CD4-positive, alpha-beta T cell (primary cell): ENCODE data around the gene PSMB3. TPM values are rescaled to one million over a fixed set of nuclear protein-coding genes. Genes with fewer than 3 reads are reported as not detected.
"Not testable (repeated sequence)": the region's sequence is repeated elsewhere in the genome, so short reads cannot be mapped to it uniquely, and the experiment has no call there.

Experiments
- ATAC-seq: fragments of 200-7000 bp; cut with Tn5 transposase; one replicate; pipeline ENCODE4 v1.10.0; 2022; ENCODE audit warnings: mild to moderate bottlenecking; ENCODE audit not compliant: poor library complexity
- CTCF ChIA-PET: fragments of 350-600 bp; sonication (Branson Sonifier 250); formaldehyde crosslinking; loops from one replicate; lab custom pipeline; 2021; ENCODE audit warnings: antibody characterized with exemption, inconsistent platforms; lab: Charles Lee
- POLR2A ChIA-PET: fragments of 350-600 bp; sonication (Branson Sonifier 250); formaldehyde crosslinking; loops from one replicate; lab custom pipeline; 2021; ENCODE audit warnings: antibody characterized with exemption, inconsistent platforms; lab: Charles Lee
- DNase-seq, 14 experiments: peaks; one replicate each; pipeline ENCODE4 v3.0.0-alpha.2; 2013 to 2020; ENCODE audit warnings: mixed read lengths in 2 of 14
- H3K27ac ChIP-seq, 2 donors: one replicate each; pipeline versions ENCODE4 v1.5.1 to v1.7.0; 2013; ENCODE audit warnings: low read length in 2 of 2, low read depth in 1 of 2, mild to moderate bottlenecking in 1 of 2
- H3K27me3 ChIP-seq, 2 experiments: 1 replicate in 1 of 2; 2 replicates in 1 of 2; pipeline versions ENCODE4 v1.6.1 to v1.7.0; 2013; ENCODE audit warnings: low read length in 2 of 2, control low read depth in 1 of 2, mild to moderate bottlenecking in 1 of 2, moderate library complexity in 1 of 2; ENCODE audit not compliant: insufficient read depth in 2 of 2, control insufficient read depth in 1 of 2
- H3K36me3 ChIP-seq: one replicate; pipeline ENCODE4 v1.6.1; 2013; ENCODE audit warnings: low read length, control low read depth; ENCODE audit not compliant: insufficient read depth
- H3K4me1 ChIP-seq: one replicate; pipeline ENCODE4 v1.6.1; 2013; ENCODE audit warnings: low read length, control low read depth; ENCODE audit not compliant: insufficient read depth
- H3K4me3 ChIP-seq: one replicate; pipeline ENCODE4 v1.5.1; 2013; ENCODE audit warnings: mild to moderate bottlenecking, low read length, moderate library complexity
- H3K9me3 ChIP-seq, 2 experiments: 1 replicate in 1 of 2; 2 replicates in 1 of 2; pipeline versions ENCODE4 v1.6.1 to v1.7.0; 2013; ENCODE audit warnings: low read length in 2 of 2, mild to moderate bottlenecking in 2 of 2, control low read depth in 1 of 2, moderate library complexity in 1 of 2; ENCODE audit not compliant: control insufficient read depth in 1 of 2, insufficient read depth in 1 of 2
- H3K27ac Mint-ChIP-seq: one replicate; pipeline ENCODE4 v1.8.0; 2020; ENCODE audit warnings: mixed read lengths
- H3K27me3 Mint-ChIP-seq: one replicate; pipeline ENCODE4 v1.8.0; 2021; ENCODE audit warnings: mixed read lengths
- H3K36me3 Mint-ChIP-seq: one replicate; pipeline ENCODE4 v1.8.0; 2021; ENCODE audit warnings: low read depth, mixed read lengths
- H3K4me1 Mint-ChIP-seq: one replicate; pipeline ENCODE4 v1.8.0; 2021; ENCODE audit warnings: low read depth, mixed read lengths
- H3K4me3 Mint-ChIP-seq: one replicate; pipeline ENCODE4 v1.8.0; 2020; ENCODE audit warnings: mild to moderate bottlenecking, mixed read lengths
- H3K9me3 Mint-ChIP-seq: one replicate; pipeline ENCODE4 v1.8.0; 2020; ENCODE audit warnings: mixed read lengths
- CTCF ChIP-seq: fragments of 200-600 bp; IDR thresholded peaks from one replicate; pipeline ENCODE4 v1.8.0; 2022; ENCODE audit warnings: antibody characterized with exemption, mild to moderate bottlenecking
- intact Hi-C, 2 experiments: fragments of 100-400 bp; cut with DNase I in 1 of 2; cut with micrococcal nuclease in 1 of 2; formaldehyde crosslinking; loops; one replicate each; pipeline versions ENCODE4 v1.15.1 to v1.9.0; 2023 to 2025; cut with DNase I, micrococcal nuclease
- total RNA-seq, 174 experiments: library from RNA in 2 of 174; stranded (reverse) in 2 of 174; gene quantifications; one replicate each; pipeline ENCODE4 v1.2.3 and lab custom pipeline; 2021 to 2026

Gene PSMB3
- total RNA-seq, 2 experiments from 2014 or later = 46.6 to 55.0 TPM

GRCh38 chr17:38789185-38789584, 36.6 kb downstream of the PSMB3 start:
- DNase-seq (no peak), ATAC-seq (no peak)
- H3K27me3 ChIP-seq = no peaks in the 10 kb centered on the region
- peaks cover 61% of the 10 kb centered on the region for H3K36me3 Mint-ChIP-seq
- POLR2A ChIA-PET = no interaction called here
- TF ChIP-seq CTCF = no peak
- CTCF ChIA-PET = no interaction called here
- H3K4me3 Mint-ChIP-seq = no peak overlapping the region
- no peaks in the 10 kb centered on the region for H3K9me3 Mint-ChIP-seq
- no peaks in the 10 kb centered on the region for H3K9me3 ChIP-seq
- intact Hi-C loops = no loop called here
- H3K36me3 ChIP-seq = peaks cover 43% of the 10 kb centered on the region
- no peak overlapping the region for H3K27ac ChIP-seq
- H3K4me1 ChIP-seq = peaks cover 3% of the 10 kb centered on the region
- H3K4me1 Mint-ChIP-seq = peaks cover 8% of the 10 kb centered on the region
- no peak overlapping the region for H3K4me3 ChIP-seq
- H3K27ac Mint-ChIP-seq = no peak overlapping the region
- no peaks in the 10 kb centered on the region for H3K27me3 Mint-ChIP-seq

- H3K4me3 Mint-ChIP-seq, CTCF ChIA-PET, H3K27me3 Mint-ChIP-seq, POLR2A ChIA-PET, H3K27ac Mint-ChIP-seq, DNase-seq, H3K9me3 Mint-ChIP-seq, ATAC-seq, H3K27me3 ChIP-seq, H3K9me3 ChIP-seq, H3K4me1 ChIP-seq, H3K27ac ChIP-seq, intact Hi-C loops, H3K4me3 ChIP-seq: not testable (repeated sequence)
- Mint-ChIP-seq H3K4me1 (peaks cover 11% of the 10 kb centered on the region), H3K36me3 (peaks cover 57% of the 10 kb centered on the region)
- H3K36me3 ChIP-seq = peaks cover 33% of the 10 kb centered on the region
Measured at GRCh38 chr17:38790148-38790707, 37.7 kb downstream of the PSMB3 start.

GRCh38 chr17:38791162-38791561, 38.6 kb downstream of the PSMB3 start:
- H3K9me3 ChIP-seq = no peaks in the 10 kb centered on the region
- ATAC-seq (no peak), DNase-seq (no peak)
- peaks cover 20% of the 10 kb centered on the region for H3K4me1 Mint-ChIP-seq
- no peak overlapping the region for H3K4me3 ChIP-seq
- no peak overlapping the region for H3K27ac ChIP-seq
- TF ChIP-seq CTCF = no peak
- H3K36me3 Mint-ChIP-seq = peaks cover 54% of the 10 kb centered on the region
- ChIA-PET CTCF (no interaction called here), POLR2A (no interaction called here)
- H3K4me3 Mint-ChIP-seq = no peak overlapping the region
- H3K27me3 Mint-ChIP-seq = no peaks in the 10 kb centered on the region
- H3K27me3 ChIP-seq = no peaks in the 10 kb centered on the region
- intact Hi-C loops = no loop called here
- H3K4me1 ChIP-seq = peaks cover 3% of the 10 kb centered on the region
- H3K36me3 ChIP-seq = peaks cover 28% of the 10 kb centered on the region
- no peak overlapping the region for H3K27ac Mint-ChIP-seq
- no peaks in the 10 kb centered on the region for H3K9me3 Mint-ChIP-seq

GRCh38 chr17:38794221-38794620, 41.7 kb downstream of the PSMB3 start:
- Histone ChIP-seq H3K9me3 (no peaks in the 10 kb centered on the region), H3K36me3 (peaks cover 24% of the 10 kb centered on the region), H3K4me1 (peaks cover 29% of the 10 kb centered on the region), H3K27ac (no peak overlapping the region), H3K4me3 (no peak overlapping the region), H3K27me3 (no peaks in the 10 kb centered on the region)
- H3K4me1 Mint-ChIP-seq = peaks cover 48% of the 10 kb centered on the region
- intact Hi-C loops = no loop called here
- DNase-seq = no peak
- CTCF ChIA-PET = no interaction called here
- ATAC-seq = no peak
- no peak for TF ChIP-seq CTCF
- H3K36me3 Mint-ChIP-seq = peaks cover 53% of the 10 kb centered on the region
- no peaks in the 10 kb centered on the region for H3K27me3 Mint-ChIP-seq
- H3K4me3 Mint-ChIP-seq = no peak overlapping the region
- POLR2A ChIA-PET = interaction anchor here (0.6 to 0.7 kb wide), 2 partner anchors 39 to 1753 kb away, joined by 3 read pairs; no protein-coding TSS in a partner anchor
- no peak overlapping the region for H3K27ac Mint-ChIP-seq
- H3K9me3 Mint-ChIP-seq = no peaks in the 10 kb centered on the region
